ENCODE results near the gene LRP2BP. TPM values are rescaled to one million over a fixed set of nuclear protein-coding genes. Genes with fewer than 3 reads are reported as not detected.
"Not testable (repeated sequence)": the region's sequence is repeated elsewhere in the genome, so short reads cannot be mapped to it uniquely, and the experiment has no call there.

Gene LRP2BP
- total RNA-seq, 1 donor = 1.3 TPM

GRCh38 chr4:185369731-185370130, 26.0 kb downstream of the LRP2BP start:
- DNase-seq (ENCODE audit: low read depth) = no peak
- no peak overlapping the region for H3K4me3 ChIP-seq (ENCODE audit: low read depth, low read length)
- TF ChIP-seq CTCF (IDR thresholded peaks at IDR 0.05; ENCODE audit: insufficient read depth, low read depth, low read length) = no peak

GRCh38 chr4:185364886-185365285, 30.8 kb downstream of the LRP2BP start:
- H3K4me3 ChIP-seq (ENCODE audit: low read depth, low read length) = no peak overlapping the region
- DNase-seq (ENCODE audit: low read depth) = no peak
- TF ChIP-seq CTCF (IDR thresholded peaks at IDR 0.05; ENCODE audit: insufficient read depth, low read depth, low read length) = no peak

- DNase-seq (ENCODE audit: low read depth) = no peak
- TF ChIP-seq CTCF (IDR thresholded peaks at IDR 0.05; ENCODE audit: insufficient read depth, low read depth, low read length) = no peak
These were observed 32.5 kb downstream of the LRP2BP start for GRCh38 chr4:185363251-185363650.

GRCh38 chr4:185362570-185362969, 33.2 kb downstream of the LRP2BP start:
- not testable (repeated sequence) for H3K4me3 ChIP-seq (ENCODE audit: low read depth, low read length)

More at GRCh38 chr4:185363251-185363650, 32.5 kb downstream of the LRP2BP start:
- H3K4me3 ChIP-seq (ENCODE audit: low read depth, low read length) = no peak overlapping the region

GRCh38 chr4:185361872-185362271, 33.9 kb downstream of the LRP2BP start:
- DNase-seq (ENCODE audit: low read depth) = no peak
- no peak for TF ChIP-seq CTCF (IDR thresholded peaks at IDR 0.05; ENCODE audit: insufficient read depth, low read depth, low read length)
- no peak overlapping the region for H3K4me3 ChIP-seq (ENCODE audit: low read depth, low read length)

More at GRCh38 chr4:185362570-185362969, 33.2 kb downstream of the LRP2BP start:
- DNase-seq (ENCODE audit: low read depth) = not testable (repeated sequence)

- no peak for TF ChIP-seq CTCF (IDR thresholded peaks at IDR 0.05; ENCODE audit: insufficient read depth, low read depth, low read length)
- H3K4me3 ChIP-seq (ENCODE audit: low read depth, low read length) = no peak overlapping the region
- DNase-seq (ENCODE audit: low read depth) = peak; percentile 42
These were observed 35.8 kb downstream of the LRP2BP start for GRCh38 chr4:185359767-185360446.

GRCh38 chr4:185358959-185359358, 36.8 kb downstream of the LRP2BP start:
- no peak for TF ChIP-seq CTCF (IDR thresholded peaks at IDR 0.05; ENCODE audit: insufficient read depth, low read depth, low read length)
- no peak overlapping the region for H3K4me3 ChIP-seq (ENCODE audit: low read depth, low read length)
- DNase-seq (ENCODE audit: low read depth) = no peak

Data from fibroblast of villous mesenchyme (primary cell).